ENCODE results near the gene SLC23A3. TPM values are rescaled to one million over a fixed set of nuclear protein-coding genes. Genes with fewer than 3 reads are reported as not detected.

The SLC23A3 gene
- total and polyA plus RNA-seq, 4 donors: 0.23 to 2.4 (median 0.66) TPM

GRCh38 chr2:219125225-219125885 is 44.5 kb downstream of the SLC23A3 start:
- Histone ChIP-seq H3K9me3 (ENCODE audit: control insufficient read depth in 4 of 4, low read length in 3 of 4) (no peaks in the 10 kb centered on the region), H3K4me1 (ENCODE audit: control insufficient read depth in 4 of 4, insufficient read depth in 4 of 4, low read length in 3 of 4) (peaks cover 19 to 53% (median 45%) of the 10 kb centered on the region in 4 donors), H3K36me3 (ENCODE audit: control insufficient read depth in 4 of 4, insufficient read depth in 3 of 4, low read depth in 1 of 4, low read length in 3 of 4) (no peaks in the 10 kb centered on the region), H3K9ac (ENCODE audit: low read depth in 1 of 2, low read length in 2 of 2) (peak overlapping the region in 1 of 2 donors; percentile 80), H3K27ac (ENCODE audit: low read depth in 1 of 2, low read length in 2 of 2) (peak overlapping the region; percentile 64 to 81), H3K27me3 (ENCODE audit: control insufficient read depth in 4 of 4, insufficient read depth in 4 of 4, low read length in 3 of 4) (no peaks in the 10 kb centered on the region), H3K4me3 (ENCODE audit: low read depth in 1 of 3, low read length in 3 of 3) (peak overlapping the region; percentile 9 to 22 (median 16))
- DNase-seq (ENCODE audit: low spot score): no peak
- WGBS: 43% methylated on average over 10 of the region's 10 CpGs
- TF ChIP-seq MAX (IDR thresholded peaks at IDR 0.05): no peak
- TF ChIP-seq HNF4A (conservative IDR thresholded peaks at IDR 0.05): peak; percentile 44 to 53
- peak; percentile 58 for TF ChIP-seq SP1 (IDR thresholded peaks at IDR 0.05)
- TF ChIP-seq JUND (IDR thresholded peaks at IDR 0.05): peak in 1 of 2 donors; percentile 22
- no peak for TF ChIP-seq EGR1 (IDR thresholded peaks at IDR 0.05; ENCODE audit: low read depth in 2 of 2)
- peak; percentile 9 for TF ChIP-seq YY1 (IDR thresholded peaks at IDR 0.05)
- peak; percentile 88 for TF ChIP-seq ATF3 (IDR thresholded peaks at IDR 0.05)
- TF ChIP-seq NR2F2 (IDR thresholded peaks at IDR 0.05): no peak
- peak; percentile 66 for TF ChIP-seq REST (IDR thresholded peaks at IDR 0.05)
- TF ChIP-seq RXRA (IDR thresholded peaks at IDR 0.05): peak; percentile 41 to 46

GRCh38 chr2:219124381-219125110 is 45.3 kb downstream of the SLC23A3 start:
- peak overlapping the region in 1 of 2 donors; percentile 60 for H3K9ac ChIP-seq (ENCODE audit: low read depth in 1 of 2, low read length in 2 of 2)
- H3K9me3 ChIP-seq (ENCODE audit: control insufficient read depth in 4 of 4, low read length in 3 of 4): no peaks in the 10 kb centered on the region
- H3K36me3 ChIP-seq (ENCODE audit: control insufficient read depth in 4 of 4, insufficient read depth in 3 of 4, low read depth in 1 of 4, low read length in 3 of 4): no peaks in the 10 kb centered on the region
- no peak for DNase-seq (ENCODE audit: low spot score)
- peak overlapping the region; percentile 64 to 81 for H3K27ac ChIP-seq (ENCODE audit: low read depth in 1 of 2, low read length in 2 of 2)
- no peaks in the 10 kb centered on the region for H3K27me3 ChIP-seq (ENCODE audit: control insufficient read depth in 4 of 4, insufficient read depth in 4 of 4, low read length in 3 of 4)
- no peak overlapping the region for H3K4me3 ChIP-seq (ENCODE audit: low read depth in 1 of 3, low read length in 3 of 3)
- WGBS: 70% methylated on average over 4 of the region's 4 CpGs
- H3K4me1 ChIP-seq (ENCODE audit: control insufficient read depth in 4 of 4, insufficient read depth in 4 of 4, low read length in 3 of 4): peaks cover 19 to 53% (median 45%) of the 10 kb centered on the region in 4 donors
- TF ChIP-seq FOXA1 (IDR thresholded peaks at IDR 0.05) (no peak), REST (IDR thresholded peaks at IDR 0.05) (no peak), YY1 (IDR thresholded peaks at IDR 0.05) (no peak), ZBTB33 (IDR thresholded peaks at IDR 0.05) (no peak), EGR1 (IDR thresholded peaks at IDR 0.05; ENCODE audit: low read depth in 2 of 2) (no peak), GABPA (IDR thresholded peaks at IDR 0.05 in 1 of 2, conservative IDR thresholded peaks at IDR 0.05 in 1 of 2) (no peak), RXRA (IDR thresholded peaks at IDR 0.05) (no peak), ATF3 (IDR thresholded peaks at IDR 0.05) (no peak), CTCF (IDR thresholded peaks at IDR 0.05; ENCODE audit: low read depth, low read length, missing input control) (no peak), JUND (IDR thresholded peaks at IDR 0.05) (no peak), HNF4G (IDR thresholded peaks at IDR 0.05) (no peak), FOXA2 (IDR thresholded peaks at IDR 0.05) (no peak), NR2F2 (IDR thresholded peaks at IDR 0.05) (no peak), TAF1 (conservative IDR thresholded peaks at IDR 0.05) (no peak), MAX (IDR thresholded peaks at IDR 0.05) (no peak)
